SU-DHL-6 (cell line): Measurements from ENCODE around the gene GZMM.

Experiments used
- EZH2phosphoT487 ChIP-seq: fragments of 200-600 bp; sonication (generic), shearing (Covaris generic); conservative IDR thresholded peaks from 2 replicates; pipeline ENCODE4 v1.6.1; 2018; ENCODE audit warnings: mild to moderate bottlenecking, antibody characterized with exemption, low read length, moderate library complexity, mixed read lengths
- TF ChIP-seq, protein P1 (sequence below): fragments of 200-600 bp; sonication (generic); IDR thresholded peaks from one replicate; pipeline ENCODE4 v1.5.1; 2017; ENCODE audit warnings: antibody characterized with exemption, mild to moderate bottlenecking, low read length, moderate library complexity; ENCODE audit not compliant: insufficient read depth, poor library complexity, severe bottlenecking

DNA sequence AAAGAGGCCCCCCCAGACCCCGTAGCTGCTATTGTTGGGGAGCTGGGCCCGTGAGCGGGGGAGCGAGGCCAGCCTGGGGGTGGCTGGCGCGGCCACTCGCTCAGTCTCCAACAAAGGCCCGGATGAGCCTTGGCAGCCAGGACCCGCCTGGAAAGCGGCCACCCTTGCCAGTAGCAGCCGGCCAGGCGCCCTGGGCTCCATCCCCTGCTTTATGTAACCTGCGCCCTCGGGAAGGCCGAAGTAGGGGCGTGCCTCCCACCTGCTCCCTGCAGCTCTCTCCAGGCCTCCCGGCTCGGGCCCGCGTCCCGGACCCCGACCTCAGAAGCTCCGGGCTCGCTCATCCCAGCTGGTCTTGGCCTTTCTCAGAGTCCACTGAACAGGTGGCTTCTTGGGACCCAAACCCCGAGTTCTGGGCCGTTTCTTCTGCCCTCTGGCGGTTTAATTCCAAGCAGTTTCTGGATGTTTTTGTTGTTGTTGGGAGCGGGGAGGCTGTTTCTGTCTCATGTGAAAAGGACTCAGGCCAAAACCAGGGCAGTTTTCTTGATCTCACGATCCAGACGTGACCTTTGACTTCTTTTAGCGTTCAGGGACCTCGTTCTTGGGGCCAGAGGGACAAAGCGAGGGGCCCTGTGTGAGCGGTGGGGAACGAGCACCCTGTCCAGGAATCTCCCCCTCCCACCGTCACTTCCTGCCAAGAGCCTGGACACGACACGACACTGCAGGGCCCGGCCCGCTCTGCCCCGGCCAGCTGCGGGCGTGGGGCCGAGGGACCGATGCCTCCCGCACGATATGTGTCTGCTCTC is 11.1 kb upstream of the GZMM start:
- TF ChIP-seq, protein P1, sequence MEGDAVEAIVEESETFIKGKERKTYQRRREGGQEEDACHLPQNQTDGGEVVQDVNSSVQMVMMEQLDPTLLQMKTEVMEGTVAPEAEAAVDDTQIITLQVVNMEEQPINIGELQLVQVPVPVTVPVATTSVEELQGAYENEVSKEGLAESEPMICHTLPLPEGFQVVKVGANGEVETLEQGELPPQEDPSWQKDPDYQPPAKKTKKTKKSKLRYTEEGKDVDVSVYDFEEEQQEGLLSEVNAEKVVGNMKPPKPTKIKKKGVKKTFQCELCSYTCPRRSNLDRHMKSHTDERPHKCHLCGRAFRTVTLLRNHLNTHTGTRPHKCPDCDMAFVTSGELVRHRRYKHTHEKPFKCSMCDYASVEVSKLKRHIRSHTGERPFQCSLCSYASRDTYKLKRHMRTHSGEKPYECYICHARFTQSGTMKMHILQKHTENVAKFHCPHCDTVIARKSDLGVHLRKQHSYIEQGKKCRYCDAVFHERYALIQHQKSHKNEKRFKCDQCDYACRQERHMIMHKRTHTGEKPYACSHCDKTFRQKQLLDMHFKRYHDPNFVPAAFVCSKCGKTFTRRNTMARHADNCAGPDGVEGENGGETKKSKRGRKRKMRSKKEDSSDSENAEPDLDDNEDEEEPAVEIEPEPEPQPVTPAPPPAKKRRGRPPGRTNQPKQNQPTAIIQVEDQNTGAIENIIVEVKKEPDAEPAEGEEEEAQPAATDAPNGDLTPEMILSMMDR, result peak; percentile 28
- no peak for TF ChIP-seq EZH2phosphoT487
